ENCODE measurements around the gene SLC28A3.

SLC28A3 gene

DNA sequence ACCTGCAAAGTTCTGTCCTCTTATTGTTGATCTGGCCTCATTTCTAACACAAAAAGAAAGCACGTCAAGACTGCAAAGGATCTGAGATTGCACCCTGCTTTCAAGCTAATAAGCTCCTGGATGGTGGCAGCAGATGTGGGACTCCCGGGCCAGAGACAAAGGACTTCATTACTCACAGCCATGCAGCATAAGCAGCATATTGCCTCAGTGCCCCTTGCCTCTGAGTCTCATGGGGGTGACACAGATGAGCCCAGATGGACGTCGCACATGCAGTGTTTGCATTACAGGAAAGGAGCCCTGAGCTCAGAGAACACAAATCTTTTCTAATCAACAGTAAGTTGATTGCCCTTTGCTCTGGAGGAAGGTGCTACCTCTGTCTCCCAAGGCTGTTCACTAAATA lies 105.0 kb downstream of the SLC28A3 start:
- no peak for DNase-seq

DNA sequence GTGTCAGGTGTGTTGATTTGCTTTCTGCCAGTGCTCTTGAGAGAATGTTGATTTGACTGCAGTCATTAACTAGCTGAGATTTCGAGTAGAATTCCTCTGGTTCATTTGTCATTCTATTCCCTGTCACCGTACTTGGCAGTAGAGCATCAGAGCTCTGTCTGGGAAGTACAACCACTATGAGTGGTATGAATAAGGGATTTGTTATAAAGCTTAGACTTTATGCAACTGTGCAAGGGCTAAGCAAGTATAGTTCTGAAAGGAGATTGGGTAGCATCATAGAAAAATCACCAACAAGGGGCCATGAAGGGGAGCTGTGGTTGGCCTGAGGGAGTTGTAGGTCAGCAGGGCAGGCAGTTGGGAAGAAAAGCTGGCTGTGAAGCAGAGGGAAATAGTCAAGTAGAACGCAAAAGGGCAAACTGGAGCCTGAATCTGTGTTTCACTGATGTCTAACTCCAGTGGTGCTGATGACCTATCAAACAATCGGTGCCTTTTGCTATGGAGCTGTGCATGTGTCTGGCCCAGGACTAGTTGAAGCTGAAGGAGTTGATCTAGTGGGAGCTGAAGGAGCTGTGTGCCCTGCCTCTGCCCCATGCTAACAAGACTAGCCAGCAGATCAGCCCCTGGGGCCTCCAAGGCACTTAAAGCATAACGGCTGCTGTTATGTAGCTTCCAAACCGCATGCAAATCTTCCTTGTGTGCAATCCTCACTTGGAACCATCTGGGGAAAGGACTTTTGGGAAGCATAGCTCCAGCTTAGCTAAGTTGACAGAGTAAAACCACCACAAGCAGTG lies 110.0 kb downstream of the SLC28A3 start:
- DNase-seq = no peak

DNA sequence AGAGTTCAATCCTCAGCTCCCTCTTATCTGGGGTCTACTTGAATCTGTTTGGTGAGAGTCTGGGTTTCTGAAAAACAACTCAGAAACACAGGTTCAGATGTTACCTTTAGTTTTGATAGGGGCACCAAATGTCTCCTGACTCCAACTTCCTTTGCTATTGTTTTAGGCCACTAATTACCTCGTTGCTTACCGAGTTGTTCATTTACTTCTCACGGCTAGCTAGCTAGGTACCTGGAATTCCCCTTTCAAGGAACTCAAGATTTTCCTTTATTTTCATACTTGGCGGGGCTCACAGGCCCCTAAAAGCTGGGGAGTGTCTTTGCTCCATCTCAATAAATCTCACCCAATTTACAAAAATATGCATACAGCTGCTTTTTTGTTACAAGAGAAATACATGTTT lies 111.4 kb downstream of the SLC28A3 start:
- no peak for DNase-seq

DNA sequence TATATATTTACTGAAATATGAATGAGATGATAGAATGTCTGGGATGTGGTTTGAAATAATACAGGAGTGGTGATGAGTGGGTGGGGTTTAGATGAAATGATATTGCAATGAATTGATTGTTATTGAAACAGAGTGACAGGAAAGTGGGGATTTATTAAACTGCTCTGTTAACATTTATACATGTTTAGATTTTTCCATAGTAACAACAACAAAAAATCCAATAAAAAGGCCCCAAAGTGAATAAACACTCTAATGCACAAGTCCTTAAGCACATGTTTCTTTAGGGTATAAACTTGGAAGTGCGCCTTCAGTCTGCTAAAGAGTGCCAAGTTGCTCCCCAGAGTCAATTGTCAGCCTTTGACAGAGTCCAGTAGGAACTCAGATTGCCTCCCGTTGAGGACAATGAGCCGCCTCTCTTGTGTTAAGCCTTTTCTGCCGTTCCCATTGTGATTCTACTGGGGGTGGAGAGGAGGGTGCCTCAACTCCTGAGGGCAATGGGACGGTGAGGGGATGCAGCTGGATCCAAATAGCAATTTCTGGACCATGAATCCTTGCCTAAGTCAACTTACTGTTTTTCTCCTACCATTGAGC lies 112.3 kb downstream of the SLC28A3 start:
- no peak for DNase-seq

DNA sequence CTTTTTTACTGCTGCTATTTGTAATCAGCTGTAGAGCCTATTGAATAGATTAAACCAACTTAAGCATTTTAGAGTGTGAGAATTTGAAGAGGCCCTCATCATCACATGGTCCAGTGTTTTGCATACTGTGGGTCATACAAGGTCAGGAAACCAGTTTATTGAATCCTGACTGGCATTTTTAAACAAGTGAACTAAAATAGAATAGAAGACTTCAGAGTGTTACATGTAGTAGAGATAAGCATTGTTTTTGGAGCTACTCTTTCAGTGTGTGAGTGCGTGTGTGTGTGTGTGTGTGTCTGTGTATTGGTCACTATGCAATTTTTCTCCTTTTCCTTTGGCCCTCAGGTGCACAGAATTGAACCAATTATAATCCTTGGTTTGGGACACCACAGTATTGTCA lies 114.4 kb downstream of the SLC28A3 start:
- no peak for DNase-seq

Data from stimulated activated CD4-positive, alpha-beta T cell treated with anti-CD3 and anti-CD28 coated beads, Interleukin-4, amount 100 ng/mL, for 1 hour (primary cell).